Smooth muscle cell (in vitro differentiated cells): ENCODE measurements around the gene AKT3. TPM values are rescaled to one million over a fixed set of nuclear protein-coding genes. Genes with fewer than 3 reads are reported as not detected.

Experiments used
- DNase-seq: peaks from one replicate; lab custom pipeline; 2025; ENCODE audit not compliant: unreplicated experiment; lab: John Stamatoyannopoulos, UW
- H2AFZ ChIP-seq: fragments of 200-600 bp; sonication (generic); 2 replicates; pipeline ENCODE4 v1.6.0; 2016; ENCODE audit warnings: antibody characterized with exemption, low read depth, mild to moderate bottlenecking
- H3F3A ChIP-seq: fragments of 200-600 bp; sonication (generic); 2 replicates; pipeline ENCODE4 v1.6.0; 2017; ENCODE audit warnings: antibody characterized with exemption, low read depth
- H3K27ac ChIP-seq: fragments of 200-600 bp; sonication (generic); 2 replicates; pipeline ENCODE4 v1.5.1; 2016; ENCODE audit warnings: low read depth, mild to moderate bottlenecking
- H3K27me3 ChIP-seq: fragments of 200-600 bp; sonication (generic); 2 replicates; pipeline ENCODE4 v1.6.1; 2016; ENCODE audit warnings: low read depth, mild to moderate bottlenecking
- H3K36me3 ChIP-seq: fragments of 200-600 bp; sonication (generic); 2 replicates; pipeline ENCODE4 v1.5.1; 2016; ENCODE audit warnings: low read depth
- H3K4me1 ChIP-seq: fragments of 200-600 bp; sonication (generic); 2 replicates; pipeline ENCODE4 v1.5.1; 2016; ENCODE audit warnings: low read depth
- H3K4me2 ChIP-seq: fragments of 200-600 bp; sonication (generic); 2 replicates; pipeline ENCODE4 v1.6.0; 2016; ENCODE audit warnings: mild to moderate bottlenecking
- H3K4me3 ChIP-seq: fragments of 200-600 bp; sonication (generic); 2 replicates; pipeline ENCODE4 v1.5.1; 2016; ENCODE audit warnings: mild to moderate bottlenecking
- H3K79me2 ChIP-seq: fragments of 200-600 bp; sonication (generic); 2 replicates; pipeline ENCODE4 v1.6.0; 2016; ENCODE audit warnings: low read depth, mild to moderate bottlenecking
- H3K9ac ChIP-seq: fragments of 200-600 bp; sonication (generic); 2 replicates; pipeline ENCODE4 v1.6.0; 2016; ENCODE audit warnings: low read depth
- H3K9me3 ChIP-seq: fragments of 200-600 bp; sonication (generic); replicated peaks from 2 replicates; pipeline ENCODE4 v1.5.1; 2016; ENCODE audit warnings: low read depth
- H4K20me1 ChIP-seq: fragments of 200-600 bp; sonication (generic); 2 replicates; pipeline ENCODE4 v1.6.0; 2016; ENCODE audit warnings: low read depth
- WGBS: methylation state at CpG from one replicate; pipeline ENCODE4 v1.1.7; 2016; ENCODE audit warnings: low lambda C conversion rate; 5-methylcytosine and 5-hydroxymethylcytosine counted together
- polyA plus RNA-seq: library from polyadenylated mRNA; unstranded; fragments of >200 nt; fragmentation: Nextera tagmentation; extraction: Ambion mirVana; gene quantifications from 2 replicates; pipeline ENCODE4 v1.2.1, GENCODE V29; 2016
- total RNA-seq: library from RNA; depleted of rRNA; stranded (reverse); fragments of >200 nt; gene quantifications from 2 replicates; pipeline ENCODE4 v1.2.3, GENCODE V29; 2014
- TF ChIP-seq, protein P1 (sequence below): fragments of 200-600 bp; sonication (generic); IDR thresholded peaks from 2 replicates; pipeline ENCODE4 v1.5.1; 2017; ENCODE audit warnings: borderline replicate concordance, mild to moderate bottlenecking, antibody characterized with exemption; ENCODE audit not compliant: insufficient read depth, poor library complexity, severe bottlenecking

AKT3 gene
- total and polyA plus RNA-seq, 2 experiments from 2014 or later: 5.5 to 32.3 TPM

DNA sequence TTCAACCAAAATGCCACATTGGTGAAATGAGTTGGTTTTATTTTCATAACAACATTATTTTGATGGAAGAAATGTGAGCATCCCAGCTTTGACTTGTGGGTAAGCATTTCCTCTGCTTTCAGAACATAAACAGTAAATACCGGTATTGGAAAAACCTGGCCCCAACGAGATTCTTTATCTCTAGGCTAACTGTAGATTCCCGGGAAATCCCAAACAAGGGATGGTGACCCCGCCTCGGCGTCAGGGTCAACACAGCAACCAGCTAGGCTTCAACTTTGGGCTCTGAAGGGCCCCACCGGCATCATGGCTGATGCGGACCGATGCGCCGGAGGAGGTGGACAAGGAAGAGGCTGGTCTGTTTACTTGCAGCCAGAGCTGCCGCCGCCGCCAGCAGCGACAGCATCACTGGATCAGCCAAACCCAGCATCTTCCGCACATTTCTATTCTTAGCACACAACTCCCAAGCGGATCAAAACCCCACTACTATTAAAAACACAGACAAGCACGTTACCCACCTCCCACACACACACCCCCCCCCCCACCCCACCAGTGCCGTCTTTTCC, 1.1 kb downstream of the AKT3 start:
- peaks cover 51% of the 10 kb centered on the region for H3K79me2 ChIP-seq
- H3K4me3 ChIP-seq: peak overlapping the region; percentile 94
- H3F3A ChIP-seq: peaks cover 18% of the 10 kb centered on the region
- H3K36me3 ChIP-seq: no peaks in the 10 kb centered on the region
- peak overlapping the region; percentile 98 for H3K4me2 ChIP-seq
- H3K9ac ChIP-seq: peak overlapping the region; percentile 97
- no peak for DNase-seq
- TF ChIP-seq, protein P1, sequence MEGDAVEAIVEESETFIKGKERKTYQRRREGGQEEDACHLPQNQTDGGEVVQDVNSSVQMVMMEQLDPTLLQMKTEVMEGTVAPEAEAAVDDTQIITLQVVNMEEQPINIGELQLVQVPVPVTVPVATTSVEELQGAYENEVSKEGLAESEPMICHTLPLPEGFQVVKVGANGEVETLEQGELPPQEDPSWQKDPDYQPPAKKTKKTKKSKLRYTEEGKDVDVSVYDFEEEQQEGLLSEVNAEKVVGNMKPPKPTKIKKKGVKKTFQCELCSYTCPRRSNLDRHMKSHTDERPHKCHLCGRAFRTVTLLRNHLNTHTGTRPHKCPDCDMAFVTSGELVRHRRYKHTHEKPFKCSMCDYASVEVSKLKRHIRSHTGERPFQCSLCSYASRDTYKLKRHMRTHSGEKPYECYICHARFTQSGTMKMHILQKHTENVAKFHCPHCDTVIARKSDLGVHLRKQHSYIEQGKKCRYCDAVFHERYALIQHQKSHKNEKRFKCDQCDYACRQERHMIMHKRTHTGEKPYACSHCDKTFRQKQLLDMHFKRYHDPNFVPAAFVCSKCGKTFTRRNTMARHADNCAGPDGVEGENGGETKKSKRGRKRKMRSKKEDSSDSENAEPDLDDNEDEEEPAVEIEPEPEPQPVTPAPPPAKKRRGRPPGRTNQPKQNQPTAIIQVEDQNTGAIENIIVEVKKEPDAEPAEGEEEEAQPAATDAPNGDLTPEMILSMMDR: no peak
- peak overlapping the region; percentile 96 for H3K27ac ChIP-seq
- peaks cover 13% of the 10 kb centered on the region for H3K4me1 ChIP-seq
- peaks cover 53% of the 10 kb centered on the region for H4K20me1 ChIP-seq
- WGBS: 0% methylated on average over 10 of the region's 19 CpGs
- peak overlapping the region; percentile 69 for H2AFZ ChIP-seq
- no peaks in the 10 kb centered on the region for H3K9me3 ChIP-seq
- no peaks in the 10 kb centered on the region for H3K27me3 ChIP-seq

DNA sequence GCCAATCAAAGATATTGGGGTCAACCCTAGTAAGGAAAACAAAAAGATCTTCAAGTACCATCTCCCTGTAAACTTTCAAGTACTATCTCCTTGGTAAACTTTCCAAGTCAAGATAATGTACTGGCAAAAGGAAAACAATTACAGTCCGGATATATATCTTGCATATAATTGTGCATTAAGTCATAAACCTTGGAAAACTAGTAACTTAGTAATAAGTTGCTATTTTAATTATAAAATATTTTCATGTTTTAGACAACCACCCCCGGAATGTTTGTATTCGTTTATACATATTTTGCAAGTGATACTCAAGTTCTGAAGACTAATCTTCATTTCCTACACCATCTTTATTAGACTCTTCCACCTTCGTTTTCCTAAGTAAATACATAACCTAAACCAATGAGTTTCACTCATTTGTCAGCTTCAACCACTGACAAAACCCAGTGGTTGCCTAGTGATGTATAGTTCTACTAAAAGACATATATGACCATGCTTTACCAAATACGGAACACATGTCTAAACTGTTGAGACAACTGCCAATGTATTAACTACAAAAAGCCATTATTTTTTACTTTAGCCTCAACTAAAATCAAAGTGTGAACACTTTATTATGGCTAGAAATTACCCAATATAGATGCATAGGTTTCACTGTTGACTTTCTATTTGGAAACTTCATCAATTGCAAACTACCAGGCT, 1.7 kb downstream of the AKT3 start:
- peak overlapping the region; percentile 94 for H3K4me3 ChIP-seq

DNA sequence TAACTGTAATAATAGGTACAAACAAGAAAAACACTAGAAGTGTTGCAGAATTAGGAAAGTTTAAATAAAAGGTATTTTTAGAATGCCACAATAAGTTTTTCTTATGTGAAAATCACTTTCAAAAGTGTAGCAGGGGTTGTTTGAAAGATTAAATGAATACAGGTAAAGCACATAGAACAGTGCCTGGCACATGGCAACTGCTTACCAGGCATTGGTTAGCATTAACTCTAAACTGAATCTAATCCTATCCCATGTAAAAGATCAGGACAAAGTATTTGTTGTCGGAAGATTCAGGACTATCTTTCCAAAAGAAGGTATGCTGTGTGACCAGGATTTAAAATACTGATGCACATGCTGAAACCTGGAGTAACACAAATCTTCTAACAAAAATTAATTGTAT, 3.3 kb downstream of the AKT3 start:
- H3K36me3 ChIP-seq: no peaks in the 10 kb centered on the region
- peaks cover 26% of the 10 kb centered on the region for H3F3A ChIP-seq
- H4K20me1 ChIP-seq: peaks cover 69% of the 10 kb centered on the region
- no peak overlapping the region for H3K27ac ChIP-seq
- no peak overlapping the region for H3K4me3 ChIP-seq
- peaks cover 13% of the 10 kb centered on the region for H3K4me1 ChIP-seq
- no peak overlapping the region for H3K4me2 ChIP-seq
- 91% methylated on average over 1 of the region's 1 CpG for WGBS
- no peak overlapping the region for H2AFZ ChIP-seq
- H3K79me2 ChIP-seq: peaks cover 65% of the 10 kb centered on the region
- H3K27me3 ChIP-seq: no peaks in the 10 kb centered on the region
- no peak for DNase-seq
- TF ChIP-seq, protein P1: no peak
- H3K9me3 ChIP-seq: no peaks in the 10 kb centered on the region
- H3K9ac ChIP-seq: no peak overlapping the region

More for the DNA sequence above, 1.7 kb downstream of the AKT3 start:
- H2AFZ ChIP-seq: no peak overlapping the region
- H4K20me1 ChIP-seq: peaks cover 56% of the 10 kb centered on the region
- H3K9ac ChIP-seq: no peak overlapping the region
- TF ChIP-seq, protein P1: no peak
- H3K36me3 ChIP-seq: no peaks in the 10 kb centered on the region
- peak overlapping the region; percentile 98 for H3K4me2 ChIP-seq
- DNase-seq: no peak
- H3K27me3 ChIP-seq: no peaks in the 10 kb centered on the region
- WGBS: 73% methylated on average over 5 of the region's 5 CpGs
- peaks cover 13% of the 10 kb centered on the region for H3K4me1 ChIP-seq
- H3K27ac ChIP-seq: peak overlapping the region; percentile 96
- H3F3A ChIP-seq: peaks cover 25% of the 10 kb centered on the region
- H3K79me2 ChIP-seq: peaks cover 55% of the 10 kb centered on the region
- H3K9me3 ChIP-seq: no peaks in the 10 kb centered on the region
